Epithelial cell of esophagus (primary cell): Measurements from ENCODE around the gene SETBP1.

ENCODE experiments used
- DNase-seq: peaks from one replicate; pipeline ENCODE4 v3.0.0; 2010; ENCODE audit warnings: low read depth
- H3K4me3 ChIP-seq: 2 replicates; pipeline ENCODE4 v1.5.1; 2011; ENCODE audit warnings: mild to moderate bottlenecking, low read length, control low read depth
- TF ChIP-seq, protein P1 (sequence below): IDR thresholded peaks from 2 replicates; pipeline ENCODE4 v1.5.1; 2011; ENCODE audit warnings: low read depth, mild to moderate bottlenecking, low read length, control low read depth, inconsistent platforms; ENCODE audit not compliant: insufficient read depth; ENCODE audit errors: missing control alignments

The SETBP1 gene

DNA sequence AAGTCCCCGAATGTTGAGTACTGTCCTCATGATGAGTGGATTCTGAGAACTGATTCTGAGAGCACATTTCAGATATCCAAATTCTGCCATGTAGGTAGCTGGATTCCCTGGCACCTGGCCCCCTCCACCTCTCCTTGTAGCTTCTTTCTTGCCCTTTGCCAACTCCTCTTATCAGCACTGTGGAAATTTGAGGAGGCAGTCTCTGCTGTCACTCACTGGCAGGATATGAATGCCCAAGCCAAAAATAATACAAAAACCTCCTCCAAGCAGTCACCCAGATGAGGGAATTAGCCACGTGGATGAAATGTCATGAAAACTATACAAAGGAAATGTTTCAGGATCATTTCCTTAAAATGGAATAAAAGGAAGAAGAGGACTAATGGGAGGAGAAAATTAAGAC lies 276.8 kb downstream of the SETBP1 start:
- DNase-seq: no peak
- TF ChIP-seq, protein P1, sequence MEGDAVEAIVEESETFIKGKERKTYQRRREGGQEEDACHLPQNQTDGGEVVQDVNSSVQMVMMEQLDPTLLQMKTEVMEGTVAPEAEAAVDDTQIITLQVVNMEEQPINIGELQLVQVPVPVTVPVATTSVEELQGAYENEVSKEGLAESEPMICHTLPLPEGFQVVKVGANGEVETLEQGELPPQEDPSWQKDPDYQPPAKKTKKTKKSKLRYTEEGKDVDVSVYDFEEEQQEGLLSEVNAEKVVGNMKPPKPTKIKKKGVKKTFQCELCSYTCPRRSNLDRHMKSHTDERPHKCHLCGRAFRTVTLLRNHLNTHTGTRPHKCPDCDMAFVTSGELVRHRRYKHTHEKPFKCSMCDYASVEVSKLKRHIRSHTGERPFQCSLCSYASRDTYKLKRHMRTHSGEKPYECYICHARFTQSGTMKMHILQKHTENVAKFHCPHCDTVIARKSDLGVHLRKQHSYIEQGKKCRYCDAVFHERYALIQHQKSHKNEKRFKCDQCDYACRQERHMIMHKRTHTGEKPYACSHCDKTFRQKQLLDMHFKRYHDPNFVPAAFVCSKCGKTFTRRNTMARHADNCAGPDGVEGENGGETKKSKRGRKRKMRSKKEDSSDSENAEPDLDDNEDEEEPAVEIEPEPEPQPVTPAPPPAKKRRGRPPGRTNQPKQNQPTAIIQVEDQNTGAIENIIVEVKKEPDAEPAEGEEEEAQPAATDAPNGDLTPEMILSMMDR: no peak
- H3K4me3 ChIP-seq: no peak overlapping the region

DNA sequence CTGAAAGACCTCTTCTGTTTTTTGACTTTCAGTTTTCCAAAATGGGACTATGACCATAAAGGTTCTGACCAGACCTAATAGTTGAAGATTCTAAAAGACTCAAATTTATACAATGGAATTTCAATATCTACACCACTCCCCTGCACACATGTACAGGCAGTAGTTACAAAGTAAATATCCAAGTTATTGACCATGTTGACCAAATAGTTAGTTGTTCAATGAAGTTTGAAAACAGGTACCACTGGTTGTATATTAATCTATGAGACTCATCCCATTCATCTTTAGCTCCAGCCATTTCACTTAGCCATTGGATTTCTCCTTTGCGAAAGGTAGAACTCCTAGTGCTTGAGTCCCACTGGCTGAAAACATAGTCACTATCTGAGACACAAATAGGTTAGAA lies 277.4 kb downstream of the SETBP1 start:
- no peak overlapping the region for H3K4me3 ChIP-seq
- TF ChIP-seq, protein P1: no peak
- DNase-seq: no peak

DNA sequence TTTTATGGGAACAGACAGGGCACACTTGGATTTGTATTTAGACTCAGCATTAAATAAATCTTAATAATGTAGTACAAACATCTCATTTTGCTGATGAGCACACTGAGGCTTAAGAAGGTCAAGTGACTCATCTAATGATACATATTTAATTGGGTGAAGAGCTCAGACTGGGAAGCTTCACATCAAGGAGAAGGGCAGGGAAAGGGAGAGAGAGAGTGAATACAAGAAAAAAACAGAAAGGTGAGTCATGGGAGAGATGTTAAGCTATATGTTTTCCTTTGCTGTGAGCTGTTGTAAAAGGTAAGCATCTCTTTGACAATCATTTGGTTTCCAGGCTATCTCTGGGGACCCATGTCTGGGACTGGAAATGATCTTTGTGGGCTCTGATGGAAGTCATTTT lies 277.8 kb downstream of the SETBP1 start:
- DNase-seq: peak; percentile 77
- TF ChIP-seq, protein P1: no peak
- H3K4me3 ChIP-seq: no peak overlapping the region

DNA sequence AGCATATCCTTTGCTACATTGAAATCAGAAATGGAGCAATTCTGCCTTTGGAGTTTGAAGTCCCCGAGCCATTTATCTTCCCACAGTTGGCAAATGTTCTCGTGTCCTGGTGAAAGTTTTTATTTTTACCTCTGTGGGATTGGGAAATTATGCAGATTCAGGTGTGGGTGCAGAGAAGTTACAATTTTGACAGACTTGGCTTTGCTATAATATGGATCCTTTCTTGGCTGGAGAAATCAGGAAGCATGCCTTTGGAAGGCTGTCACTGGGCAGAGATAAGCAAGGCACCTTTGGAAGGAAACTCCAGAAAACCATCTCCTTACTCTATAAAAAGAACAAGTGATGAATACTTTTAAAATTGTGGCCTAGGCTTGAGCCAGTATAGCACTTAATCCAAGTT lies 278.3 kb downstream of the SETBP1 start:
- TF ChIP-seq, protein P1: no peak
- no peak for DNase-seq
- no peak overlapping the region for H3K4me3 ChIP-seq

DNA sequence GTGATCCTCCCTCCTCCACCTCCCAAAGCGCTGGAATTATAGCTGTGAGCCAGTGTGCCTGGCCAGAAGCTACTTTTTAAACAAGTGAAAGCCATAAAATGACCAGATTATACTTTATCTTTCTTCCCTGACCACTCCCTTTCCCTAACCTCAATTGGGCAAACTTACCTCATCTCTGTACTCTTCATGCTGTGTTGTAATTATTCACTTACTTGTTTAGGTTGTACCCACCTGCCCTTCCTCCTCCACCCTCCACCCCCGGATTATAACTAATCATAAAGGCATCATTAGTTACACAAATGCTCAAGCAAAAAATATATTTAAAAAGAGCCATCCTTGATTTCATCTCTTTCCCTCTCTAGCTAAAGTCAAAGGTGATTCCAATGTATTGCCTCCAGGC lies 279.9 kb downstream of the SETBP1 start:
- TF ChIP-seq, protein P1: no peak
- peak; percentile 54 for DNase-seq
- no peak overlapping the region for H3K4me3 ChIP-seq

DNA sequence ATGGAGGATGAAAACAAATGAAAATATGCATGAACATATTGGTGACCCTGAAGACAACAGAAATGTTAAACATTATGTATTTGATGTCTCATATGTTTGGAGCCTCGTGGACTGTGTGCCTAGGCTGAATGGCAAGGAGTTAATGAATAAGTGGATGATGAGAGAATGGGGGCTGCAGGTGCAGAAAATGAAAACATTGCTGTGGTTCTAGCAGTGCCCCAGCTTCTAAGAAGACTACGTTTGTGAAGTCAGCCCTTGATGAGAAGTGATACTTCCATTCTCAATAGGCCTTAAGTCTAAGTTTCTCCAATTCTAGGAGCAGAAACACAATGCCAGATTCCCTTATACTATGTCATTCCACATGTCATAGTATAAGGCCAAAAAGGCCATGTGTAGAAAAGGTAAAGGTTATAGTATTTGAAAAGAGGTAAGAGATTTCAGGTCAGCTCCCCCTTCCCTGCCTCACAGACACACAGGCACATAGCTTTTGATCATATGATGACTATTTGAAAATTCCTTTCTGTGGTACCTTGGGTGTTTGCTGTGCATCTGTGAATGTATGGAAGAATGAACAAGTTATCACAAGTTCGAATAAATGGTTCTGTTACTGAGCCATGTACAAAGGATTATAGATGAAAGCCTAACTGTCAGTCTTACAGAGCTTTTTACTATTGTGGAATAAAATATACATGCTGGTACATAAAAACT lies 280.8 kb downstream of the SETBP1 start:
- TF ChIP-seq, protein P1: no peak
- H3K4me3 ChIP-seq: no peak overlapping the region
- DNase-seq: peak; percentile 10

DNA sequence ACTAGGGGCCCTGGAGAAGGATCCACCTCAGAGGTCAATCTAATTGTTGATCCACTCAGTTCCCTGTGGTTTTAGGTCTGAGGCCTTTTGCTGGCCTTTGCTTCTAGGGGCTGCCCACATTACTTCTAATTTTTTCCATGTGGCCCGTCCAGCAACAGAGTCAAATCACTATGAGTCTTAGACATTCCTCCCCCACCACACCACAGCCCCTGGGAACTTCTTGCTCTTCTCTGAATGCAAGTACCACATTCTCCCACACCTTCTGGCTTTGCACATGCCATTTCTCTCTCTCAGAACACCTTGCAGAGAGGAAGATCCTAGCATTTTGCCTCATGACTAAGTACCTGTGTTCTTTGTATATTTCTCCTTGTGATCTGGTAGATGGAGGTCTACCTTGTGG lies 286.9 kb downstream of the SETBP1 start:
- no peak overlapping the region for H3K4me3 ChIP-seq
- DNase-seq: no peak
- TF ChIP-seq, protein P1: no peak
